ENCODE measurements around the gene MED26.
"Not testable (repeated sequence)": the region's sequence is repeated elsewhere in the genome, so short reads cannot be mapped to it uniquely, and the experiment has no call there.

The MED26 gene

GRCh38 chr19:16564842-16565241 lies 63.2 kb downstream of the MED26 start:
- no peak for TF ChIP-seq CTCF (IDR thresholded peaks at IDR 0.05; ENCODE audit: extremely low read depth, insufficient read depth, missing control alignments)
- in situ Hi-C loops (cut with MboI; ENCODE audit: low pct_unique_long_range_greater_than_20kb, low sequenced_read_pairs, unreplicated experiment): no loop called here
- no peak for DNase-seq (ENCODE audit: low spot score)

- TF ChIP-seq CTCF (IDR thresholded peaks at IDR 0.05; ENCODE audit: extremely low read depth, insufficient read depth, missing control alignments): no peak
- DNase-seq (ENCODE audit: low spot score): no peak
- in situ Hi-C loops (cut with MboI; ENCODE audit: low pct_unique_long_range_greater_than_20kb, low sequenced_read_pairs, unreplicated experiment): no loop called here
These were observed 65.4 kb downstream of the MED26 start for GRCh38 chr19:16562608-16563025.

- in situ Hi-C loops (cut with MboI; ENCODE audit: low pct_unique_long_range_greater_than_20kb, low sequenced_read_pairs, unreplicated experiment): no loop called here
- no peak for DNase-seq (ENCODE audit: low spot score)
- TF ChIP-seq CTCF (IDR thresholded peaks at IDR 0.05; ENCODE audit: extremely low read depth, insufficient read depth, missing control alignments): no peak
These were observed 66.6 kb downstream of the MED26 start for GRCh38 chr19:16561382-16561781.

GRCh38 chr19:16559780-16560276 lies 68.2 kb downstream of the MED26 start:
- TF ChIP-seq CTCF (IDR thresholded peaks at IDR 0.05; ENCODE audit: extremely low read depth, insufficient read depth, missing control alignments): no peak
- in situ Hi-C loops (cut with MboI; ENCODE audit: low pct_unique_long_range_greater_than_20kb, low sequenced_read_pairs, unreplicated experiment): no loop called here
- DNase-seq (ENCODE audit: low spot score): no peak

GRCh38 chr19:16554776-16555175 lies 73.2 kb downstream of the MED26 start:
- DNase-seq (ENCODE audit: low spot score): no peak
- in situ Hi-C loops (cut with MboI; ENCODE audit: low pct_unique_long_range_greater_than_20kb, low sequenced_read_pairs, unreplicated experiment): no loop called here
- TF ChIP-seq CTCF (IDR thresholded peaks at IDR 0.05; ENCODE audit: extremely low read depth, insufficient read depth, missing control alignments): no peak

- in situ Hi-C loops (cut with MboI; ENCODE audit: low pct_unique_long_range_greater_than_20kb, low sequenced_read_pairs, unreplicated experiment); DNase-seq (ENCODE audit: low spot score): not testable (repeated sequence)
These were observed 76.1 kb downstream of the MED26 start for GRCh38 chr19:16551902-16552301.

GRCh38 chr19:16548956-16549355 lies 79.0 kb downstream of the MED26 start:
- in situ Hi-C loops (cut with MboI; ENCODE audit: low pct_unique_long_range_greater_than_20kb, low sequenced_read_pairs, unreplicated experiment): no loop called here
- no peak for DNase-seq (ENCODE audit: low spot score)
- no peak for TF ChIP-seq CTCF (IDR thresholded peaks at IDR 0.05; ENCODE audit: extremely low read depth, insufficient read depth, missing control alignments)
